ENCODE data around the gene CRNKL1. TPM values are rescaled to one million over a fixed set of nuclear protein-coding genes. Genes with fewer than 3 reads are reported as not detected.

The CRNKL1 gene
- polyA plus RNA-seq, result 10 to 100 TPM; 13.0 to 21.2 TPM

DNA sequence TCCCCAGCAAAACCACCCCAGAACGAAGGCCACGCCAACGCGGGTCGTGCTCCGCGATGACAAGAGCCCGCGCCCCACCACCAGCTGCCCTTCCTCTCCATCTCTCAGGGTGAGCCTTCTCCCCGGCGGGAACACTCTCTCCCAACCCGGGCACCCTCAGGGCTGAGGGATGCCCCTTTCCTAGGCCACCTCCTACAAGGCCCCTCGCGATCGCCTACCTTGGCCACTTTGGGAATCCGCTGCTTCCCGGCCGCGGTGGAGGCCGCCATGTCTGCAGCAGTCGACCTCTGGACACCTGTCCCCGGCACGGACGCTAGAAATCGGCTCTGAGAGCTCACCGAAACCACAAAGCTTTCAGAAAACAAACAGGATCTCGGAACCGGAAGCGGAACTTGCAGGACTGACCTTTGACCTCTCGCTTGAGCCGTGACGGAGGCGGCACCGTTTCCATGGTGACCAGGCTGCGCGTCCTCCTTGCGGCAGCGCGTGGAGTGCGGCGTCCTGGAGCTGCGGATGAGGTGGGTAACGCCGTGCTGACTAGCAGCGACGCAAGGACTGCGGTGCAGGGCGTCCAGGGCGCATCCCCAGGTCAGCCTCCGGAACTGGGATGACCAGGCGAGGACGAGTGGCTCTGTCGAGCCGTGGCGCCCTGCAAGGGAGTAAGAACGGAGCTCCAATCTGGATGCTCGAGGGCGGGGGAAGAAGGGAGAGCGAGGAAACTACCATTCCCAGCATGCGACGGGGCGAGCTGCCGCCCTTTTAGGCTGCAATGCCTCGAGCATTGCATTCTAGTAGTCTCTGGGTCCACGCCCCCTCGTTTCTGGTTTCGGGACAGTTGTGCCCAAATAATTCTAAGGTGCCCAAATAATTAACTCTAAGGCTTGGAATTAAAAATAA is at the start of gene CRNKL1, which contains the start of gene CFAP61:
CRNKL1 (minus strand) TSS at position 393 of the 897 bp plus-strand sequence; CDS start at position 269, 124 bp downstream.
CFAP61 (plus strand) TSS at position 459 of the 897 bp plus-strand sequence. CDS start 4,122 bp downstream, outside the sequence.
- Histone ChIP-seq H3K4me1 (ENCODE audit: control insufficient read depth in 2 of 2, insufficient read depth in 2 of 2, low read length in 1 of 2) (no peaks in the 10 kb centered on the region), H3K36me3 (ENCODE audit: control insufficient read depth in 2 of 2, insufficient read depth in 2 of 2, low read length in 1 of 2) (peaks cover 3 to 6% of the 10 kb centered on the region in 2 donors), H3K27ac (ENCODE audit: low read depth in 2 of 2, low read length in 1 of 2) (peak within 1 kb of the TSS; percentile 94 to 95), H3K4me3 (ENCODE audit: low read depth in 1 of 2, low read length in 2 of 2) (peak within 1 kb of the TSS; percentile 95 to 99), H3K9me3 (ENCODE audit: control insufficient read depth in 2 of 2, insufficient read depth in 1 of 2, low read depth in 1 of 2, low read length in 1 of 2) (no peaks in the 10 kb centered on the region), H3K27me3 (ENCODE audit: control insufficient read depth in 1 of 2, insufficient read depth in 2 of 2, low read length in 2 of 2) (no peaks in the 10 kb centered on the region)
- 0% methylated on average over 66 to 67 of the region's 67 CpGs for WGBS, 2 donors

DNA sequence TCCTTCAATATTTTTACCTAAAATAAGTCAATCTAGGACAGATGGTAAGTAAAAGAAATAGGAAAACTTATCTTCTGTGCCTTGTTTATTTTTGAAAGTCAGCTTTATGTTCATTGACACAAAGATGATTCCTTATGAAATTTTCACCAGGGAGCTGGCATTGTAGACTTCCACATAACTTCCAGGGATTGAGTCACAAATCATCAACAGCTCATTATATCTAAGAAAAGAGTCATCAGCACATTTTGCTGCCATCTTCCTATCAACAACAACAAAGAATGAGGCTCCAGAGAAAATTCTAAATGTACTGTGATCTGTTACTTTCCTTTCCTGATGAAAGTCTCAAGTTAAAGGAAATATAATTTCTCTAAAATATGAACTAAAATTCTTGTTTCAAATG is 48.6 kb upstream of the CRNKL1 start:
- Histone ChIP-seq H3K27ac (ENCODE audit: low read depth in 2 of 2, low read length in 1 of 2) (no peak overlapping the region), H3K9me3 (ENCODE audit: control insufficient read depth in 2 of 2, insufficient read depth in 1 of 2, low read depth in 1 of 2, low read length in 1 of 2) (no peaks in the 10 kb centered on the region), H3K4me3 (ENCODE audit: low read depth in 1 of 2, low read length in 2 of 2) (no peak overlapping the region), H3K27me3 (ENCODE audit: control insufficient read depth in 1 of 2, insufficient read depth in 2 of 2, low read length in 2 of 2) (no peaks in the 10 kb centered on the region), H3K4me1 (ENCODE audit: control insufficient read depth in 2 of 2, insufficient read depth in 2 of 2, low read length in 1 of 2) (no peaks in the 10 kb centered on the region), H3K36me3 (ENCODE audit: control insufficient read depth in 2 of 2, insufficient read depth in 2 of 2, low read length in 1 of 2) (no peaks in the 10 kb centered on the region)

DNA sequence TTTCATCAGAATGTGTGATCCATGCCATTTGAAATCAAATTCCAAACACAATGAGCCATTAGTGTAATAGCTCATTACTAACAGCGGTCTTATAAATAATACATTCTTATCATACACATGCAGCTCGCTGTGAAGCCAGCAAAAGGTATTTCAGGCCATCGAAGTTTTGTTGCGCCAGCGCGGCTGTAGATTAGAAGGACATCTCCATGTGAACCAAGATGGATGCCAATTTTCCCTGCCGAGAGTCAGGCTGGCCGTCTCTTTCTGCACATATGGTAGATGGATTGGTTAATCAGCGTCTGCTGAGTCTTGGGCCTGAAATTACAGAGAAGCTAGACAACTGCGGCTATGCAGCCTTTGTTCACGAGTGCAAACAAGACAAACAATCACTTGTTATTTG is 44.2 kb upstream of the CRNKL1 start:
- Histone ChIP-seq H3K27me3 (ENCODE audit: control insufficient read depth in 1 of 2, insufficient read depth in 2 of 2, low read length in 2 of 2) (no peaks in the 10 kb centered on the region), H3K9me3 (ENCODE audit: control insufficient read depth in 2 of 2, insufficient read depth in 1 of 2, low read depth in 1 of 2, low read length in 1 of 2) (peaks cover 0 to 3% of the 10 kb centered on the region in 2 donors), H3K27ac (ENCODE audit: low read depth in 2 of 2, low read length in 1 of 2) (no peak overlapping the region), H3K36me3 (ENCODE audit: control insufficient read depth in 2 of 2, insufficient read depth in 2 of 2, low read length in 1 of 2) (no peaks in the 10 kb centered on the region), H3K4me3 (ENCODE audit: low read depth in 1 of 2, low read length in 2 of 2) (no peak overlapping the region), H3K4me1 (ENCODE audit: control insufficient read depth in 2 of 2, insufficient read depth in 2 of 2, low read length in 1 of 2) (no peaks in the 10 kb centered on the region)
- WGBS, 2 donors, result 77 to 82% methylated on average over 11 of the region's 11 CpGs

DNA sequence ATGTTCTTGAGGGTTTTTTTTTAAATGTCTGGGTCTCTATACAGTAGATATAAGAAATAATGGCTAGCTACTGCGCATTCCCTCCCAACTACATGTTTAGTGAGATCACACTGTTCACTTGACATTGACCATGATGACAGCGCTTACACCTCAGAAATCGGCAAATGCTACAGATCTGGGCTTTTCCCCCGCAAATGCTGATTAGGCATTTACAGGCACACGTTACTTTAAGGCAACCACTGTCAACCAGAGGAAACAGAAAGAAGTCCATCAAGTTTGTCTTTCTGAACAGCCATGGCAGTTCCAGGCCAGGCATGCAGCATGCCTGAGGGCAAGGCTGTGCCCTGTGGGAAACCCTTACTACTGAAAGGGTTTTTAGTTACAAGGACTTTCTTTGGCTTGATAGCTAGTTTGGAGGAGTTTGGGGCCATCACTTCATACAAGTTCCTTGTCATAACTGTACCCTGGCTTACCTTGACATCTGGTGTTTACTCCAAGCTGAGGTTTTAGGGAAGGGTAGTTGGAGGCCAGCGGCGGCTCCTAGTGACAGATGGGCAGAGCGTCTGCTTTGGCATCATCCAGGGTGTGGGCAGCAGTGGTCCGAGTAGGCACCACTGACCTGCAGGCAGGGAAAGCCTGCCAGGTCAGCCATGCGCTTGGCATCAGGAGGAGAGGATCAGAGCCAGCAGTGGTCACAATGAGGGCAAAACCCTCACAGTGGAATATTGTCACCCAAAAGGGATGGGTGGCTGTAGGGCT is 43.0 kb upstream of the CRNKL1 start:
- no peaks in the 10 kb centered on the region for H3K36me3 ChIP-seq (ENCODE audit: control insufficient read depth in 2 of 2, insufficient read depth in 2 of 2, low read length in 1 of 2)
- H3K27ac ChIP-seq (ENCODE audit: low read depth in 2 of 2, low read length in 1 of 2), result no peak overlapping the region
- no peaks in the 10 kb centered on the region for H3K27me3 ChIP-seq (ENCODE audit: control insufficient read depth in 1 of 2, insufficient read depth in 2 of 2, low read length in 2 of 2)
- no peaks in the 10 kb centered on the region for H3K4me1 ChIP-seq (ENCODE audit: control insufficient read depth in 2 of 2, insufficient read depth in 2 of 2, low read length in 1 of 2)
- no peak overlapping the region for H3K4me3 ChIP-seq (ENCODE audit: low read depth in 1 of 2, low read length in 2 of 2)
- H3K9me3 ChIP-seq (ENCODE audit: control insufficient read depth in 2 of 2, insufficient read depth in 1 of 2, low read depth in 1 of 2, low read length in 1 of 2), result peaks cover 0 to 3% of the 10 kb centered on the region in 2 donors
- 82 to 90% methylated on average over 10 of the region's 10 CpGs for WGBS, 2 donors

DNA sequence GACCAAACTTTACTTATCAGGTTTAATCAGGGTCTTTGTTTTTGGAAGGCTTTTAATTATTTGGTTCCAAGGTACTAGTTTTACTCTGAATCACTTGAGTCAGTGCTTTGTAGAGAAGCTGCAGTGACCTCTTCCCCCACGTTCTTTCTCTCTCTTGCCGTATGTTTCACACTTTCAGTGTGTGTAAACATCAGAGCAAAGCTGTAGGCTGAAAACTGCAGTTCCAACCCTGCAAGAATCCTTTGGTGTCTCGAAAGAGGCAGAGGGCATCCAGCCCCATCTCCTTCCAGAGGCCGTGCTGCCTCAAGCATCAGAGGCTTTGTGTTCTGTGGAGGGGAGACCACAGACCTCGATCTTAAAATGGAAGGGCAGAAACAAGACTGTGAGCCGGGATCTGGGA is 42.1 kb upstream of the CRNKL1 start:
- no peaks in the 10 kb centered on the region for H3K36me3 ChIP-seq (ENCODE audit: control insufficient read depth in 2 of 2, insufficient read depth in 2 of 2, low read length in 1 of 2)
- no peak overlapping the region for H3K27ac ChIP-seq (ENCODE audit: low read depth in 2 of 2, low read length in 1 of 2)
- no peaks in the 10 kb centered on the region for H3K4me1 ChIP-seq (ENCODE audit: control insufficient read depth in 2 of 2, insufficient read depth in 2 of 2, low read length in 1 of 2)
- no peaks in the 10 kb centered on the region for H3K27me3 ChIP-seq (ENCODE audit: control insufficient read depth in 1 of 2, insufficient read depth in 2 of 2, low read length in 2 of 2)
- no peak overlapping the region for H3K4me3 ChIP-seq (ENCODE audit: low read depth in 1 of 2, low read length in 2 of 2)
- peaks cover 0 to 3% of the 10 kb centered on the region in 2 donors for H3K9me3 ChIP-seq (ENCODE audit: control insufficient read depth in 2 of 2, insufficient read depth in 1 of 2, low read depth in 1 of 2, low read length in 1 of 2)
- WGBS, 2 donors, result 72% methylated on average over 6 of the region's 6 CpGs

DNA sequence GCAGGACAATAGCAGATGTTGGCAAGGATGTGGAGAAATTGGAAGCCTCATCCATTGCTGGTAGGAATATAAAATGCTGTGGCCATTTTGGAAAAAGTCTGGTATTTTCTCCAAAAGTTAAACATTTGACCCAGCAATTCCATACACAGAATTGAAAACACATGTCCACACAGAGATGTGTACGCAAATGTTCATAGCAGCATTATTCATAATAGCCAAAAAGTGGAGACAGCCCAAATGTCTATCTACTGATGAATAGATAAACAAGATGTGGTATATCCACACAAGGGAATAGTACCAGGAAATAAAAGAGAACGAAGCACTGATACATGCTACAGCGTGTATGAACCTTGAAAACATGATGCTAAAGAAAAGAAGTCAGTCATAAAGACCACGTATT is 40.6 kb upstream of the CRNKL1 start:
- peaks cover 3% of the 10 kb centered on the region in 2 donors for H3K9me3 ChIP-seq (ENCODE audit: control insufficient read depth in 2 of 2, insufficient read depth in 1 of 2, low read depth in 1 of 2, low read length in 1 of 2)
- H3K27me3 ChIP-seq (ENCODE audit: control insufficient read depth in 1 of 2, insufficient read depth in 2 of 2, low read length in 2 of 2), result no peaks in the 10 kb centered on the region
- H3K4me1 ChIP-seq (ENCODE audit: control insufficient read depth in 2 of 2, insufficient read depth in 2 of 2, low read length in 1 of 2), result no peaks in the 10 kb centered on the region
- no peak overlapping the region for H3K4me3 ChIP-seq (ENCODE audit: low read depth in 1 of 2, low read length in 2 of 2)
- 57 to 66% methylated on average over 4 of the region's 4 CpGs for WGBS, 2 donors
- no peak overlapping the region for H3K27ac ChIP-seq (ENCODE audit: low read depth in 2 of 2, low read length in 1 of 2)
- no peaks in the 10 kb centered on the region for H3K36me3 ChIP-seq (ENCODE audit: control insufficient read depth in 2 of 2, insufficient read depth in 2 of 2, low read length in 1 of 2)

DNA sequence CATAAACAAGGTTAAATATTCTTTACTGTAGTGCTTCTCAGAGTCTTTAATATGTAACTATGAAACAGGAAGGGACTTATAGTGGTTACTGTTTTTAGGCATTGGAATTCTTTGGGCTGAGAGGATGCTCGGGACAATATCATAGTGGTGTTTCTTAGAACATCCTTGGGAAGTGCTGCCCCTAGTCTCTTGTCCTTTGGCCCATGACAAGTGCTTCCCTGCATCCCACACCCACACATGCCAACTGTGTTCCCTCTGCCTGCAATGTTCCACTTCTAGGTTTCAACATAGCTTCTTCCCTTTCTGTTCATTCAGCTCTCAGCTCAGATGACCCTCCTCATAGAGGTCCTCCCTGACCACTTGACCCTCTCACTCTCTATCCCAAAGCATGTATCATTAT is 37.7 kb upstream of the CRNKL1 start:
- Histone ChIP-seq H3K27me3 (ENCODE audit: control insufficient read depth in 1 of 2, insufficient read depth in 2 of 2, low read length in 2 of 2) (no peaks in the 10 kb centered on the region), H3K27ac (ENCODE audit: low read depth in 2 of 2, low read length in 1 of 2) (no peak overlapping the region), H3K36me3 (ENCODE audit: control insufficient read depth in 2 of 2, insufficient read depth in 2 of 2, low read length in 1 of 2) (no peaks in the 10 kb centered on the region), H3K9me3 (ENCODE audit: control insufficient read depth in 2 of 2, insufficient read depth in 1 of 2, low read depth in 1 of 2, low read length in 1 of 2) (peaks cover 0 to 3% of the 10 kb centered on the region in 2 donors), H3K4me1 (ENCODE audit: control insufficient read depth in 2 of 2, insufficient read depth in 2 of 2, low read length in 1 of 2) (peaks cover 0 to 4% of the 10 kb centered on the region in 2 donors), H3K4me3 (ENCODE audit: low read depth in 1 of 2, low read length in 2 of 2) (no peak overlapping the region)
- 63 to 73% methylated on average over 1 of the region's 1 CpG for WGBS, 2 donors

DNA sequence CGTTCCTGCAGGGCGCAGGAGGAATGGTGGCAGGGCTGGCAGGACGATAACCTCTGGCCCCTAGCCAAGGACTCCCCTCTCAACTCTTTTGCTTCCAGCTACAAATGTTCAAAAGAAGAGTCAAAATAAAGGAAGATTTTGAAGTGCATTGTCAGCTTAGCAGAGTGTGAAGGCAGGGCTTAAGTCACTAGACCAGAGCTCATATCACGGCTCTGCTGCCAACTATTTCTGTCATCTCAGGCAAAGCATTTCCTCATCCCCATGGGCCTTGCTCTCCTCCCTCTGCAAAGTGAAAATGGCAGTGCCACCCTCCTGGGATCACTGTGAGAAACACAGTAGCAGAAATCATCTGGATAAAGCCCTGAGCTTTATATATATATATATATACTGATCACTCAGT is 36.8 kb upstream of the CRNKL1 start:
- 65 to 79% methylated on average over 4 of the region's 4 CpGs for WGBS, 2 donors

DNA sequence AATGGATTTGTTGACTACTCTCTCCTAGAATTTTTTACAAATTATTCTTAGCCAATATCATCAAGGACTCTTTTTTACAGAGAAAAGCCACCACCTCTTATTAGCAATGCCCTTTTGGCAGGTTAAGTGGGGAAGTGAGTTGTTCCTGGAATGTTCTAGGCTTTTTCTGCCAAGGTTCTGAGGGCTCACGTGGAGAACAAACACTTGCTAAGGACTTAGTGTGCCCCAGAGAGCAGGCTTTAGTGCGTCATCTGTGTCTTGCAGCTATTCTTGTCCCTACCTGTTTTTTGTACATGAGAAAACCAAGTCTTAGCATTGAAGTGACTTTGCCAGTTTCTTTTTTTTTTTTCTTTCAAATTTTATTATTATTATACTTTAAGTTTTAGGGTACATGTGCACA is 33.5 kb upstream of the CRNKL1 start:
- H3K4me3 ChIP-seq (ENCODE audit: low read depth in 1 of 2, low read length in 2 of 2), result no peak overlapping the region
- no peaks in the 10 kb centered on the region for H3K27me3 ChIP-seq (ENCODE audit: control insufficient read depth in 1 of 2, insufficient read depth in 2 of 2, low read length in 2 of 2)
- H3K4me1 ChIP-seq (ENCODE audit: control insufficient read depth in 2 of 2, insufficient read depth in 2 of 2, low read length in 1 of 2), result peaks cover 3 to 4% of the 10 kb centered on the region in 2 donors
- peaks cover 0 to 3% of the 10 kb centered on the region in 2 donors for H3K9me3 ChIP-seq (ENCODE audit: control insufficient read depth in 2 of 2, insufficient read depth in 1 of 2, low read depth in 1 of 2, low read length in 1 of 2)
- H3K27ac ChIP-seq (ENCODE audit: low read depth in 2 of 2, low read length in 1 of 2), result no peak overlapping the region
- 34 to 42% methylated on average over 2 of the region's 2 CpGs for WGBS, 2 donors
- H3K36me3 ChIP-seq (ENCODE audit: control insufficient read depth in 2 of 2, insufficient read depth in 2 of 2, low read length in 1 of 2), result no peaks in the 10 kb centered on the region

More for the DNA sequence above, 36.8 kb upstream of the CRNKL1 start:
- Histone ChIP-seq H3K27me3 (ENCODE audit: control insufficient read depth in 1 of 2, insufficient read depth in 2 of 2, low read length in 2 of 2) (no peaks in the 10 kb centered on the region), H3K4me3 (ENCODE audit: low read depth in 1 of 2, low read length in 2 of 2) (no peak overlapping the region), H3K9me3 (ENCODE audit: control insufficient read depth in 2 of 2, insufficient read depth in 1 of 2, low read depth in 1 of 2, low read length in 1 of 2) (peaks cover 0 to 3% of the 10 kb centered on the region in 2 donors), H3K27ac (ENCODE audit: low read depth in 2 of 2, low read length in 1 of 2) (no peak overlapping the region), H3K36me3 (ENCODE audit: control insufficient read depth in 2 of 2, insufficient read depth in 2 of 2, low read length in 1 of 2) (no peaks in the 10 kb centered on the region), H3K4me1 (ENCODE audit: control insufficient read depth in 2 of 2, insufficient read depth in 2 of 2, low read length in 1 of 2) (peaks cover 3 to 4% of the 10 kb centered on the region in 2 donors)

Data from esophagus (tissue), 2 donors.